ENCODE measurements around the gene AADACL3. TPM values are rescaled to one million over a fixed set of nuclear protein-coding genes. Genes with fewer than 3 reads are reported as not detected.

Gene AADACL3
- total RNA-seq, 2 experiments from 2014 or later = not detected

- Mint-ChIP-seq H3K4me3 (no peak overlapping the region), H3K4me1 (no peaks in the 10 kb centered on the region), H3K27me3 (peaks cover 24% of the 10 kb centered on the region), H3K9me3 (no peaks in the 10 kb centered on the region), H3K27ac (no peak overlapping the region), H3K36me3 (no peaks in the 10 kb centered on the region)
- DNase-seq (no peak), ATAC-seq (ENCODE audit: low read depth) (no peak)
- POLR2A ChIA-PET = no interaction called here
Observed at GRCh38 chr1:12763479-12763878, 47.6 kb downstream of the AADACL3 start.

DNA sequence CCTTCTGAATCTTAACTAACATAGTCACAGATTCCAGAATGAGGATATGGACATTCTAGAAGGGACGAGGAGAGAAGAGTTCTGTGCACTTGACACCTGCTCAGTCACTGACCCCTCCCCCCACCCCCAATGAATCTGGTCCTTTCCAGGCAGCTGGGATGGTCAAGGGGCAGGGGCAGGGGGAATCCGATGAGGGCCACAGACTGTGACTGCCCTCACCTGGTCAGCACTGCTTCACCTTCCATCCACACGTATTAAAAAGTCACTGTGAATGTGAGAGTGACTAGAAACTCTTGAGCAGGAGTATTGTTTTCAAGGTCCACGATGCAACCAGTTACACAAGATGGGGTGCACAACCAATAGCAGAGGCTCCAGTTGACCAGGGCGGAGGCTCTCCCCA, 48.1 kb downstream of the AADACL3 start:
- POLR2A ChIA-PET = no interaction called here
- Mint-ChIP-seq H3K4me3 (no peak overlapping the region), H3K27ac (no peak overlapping the region)

GRCh38 chr1:12769031-12769430, 53.1 kb downstream of the AADACL3 start:
- DNase-seq (no peak), ATAC-seq (ENCODE audit: low read depth) (no peak)
- POLR2A ChIA-PET = no interaction called here
- Mint-ChIP-seq H3K36me3 (no peaks in the 10 kb centered on the region), H3K27ac (no peak overlapping the region), H3K4me3 (no peak overlapping the region), H3K4me1 (no peaks in the 10 kb centered on the region), H3K27me3 (peaks cover 30% of the 10 kb centered on the region), H3K9me3 (no peaks in the 10 kb centered on the region)

More for the DNA sequence above, 48.1 kb downstream of the AADACL3 start:
- no peaks in the 10 kb centered on the region for H3K36me3 Mint-ChIP-seq
- H3K9me3 Mint-ChIP-seq = no peaks in the 10 kb centered on the region
- no peak for DNase-seq
- peaks cover 25% of the 10 kb centered on the region for H3K27me3 Mint-ChIP-seq
- no peak for ATAC-seq (ENCODE audit: low read depth)
- H3K4me1 Mint-ChIP-seq = no peaks in the 10 kb centered on the region

GRCh38 chr1:12769976-12770505, 54.1 kb downstream of the AADACL3 start:
- no peaks in the 10 kb centered on the region for H3K9me3 Mint-ChIP-seq
- no peaks in the 10 kb centered on the region for H3K4me1 Mint-ChIP-seq
- DNase-seq = no peak
- no peak for ATAC-seq (ENCODE audit: low read depth)
- no peaks in the 10 kb centered on the region for H3K36me3 Mint-ChIP-seq
- POLR2A ChIA-PET = no interaction called here
- H3K27ac Mint-ChIP-seq = no peak overlapping the region
- peaks cover 30% of the 10 kb centered on the region for H3K27me3 Mint-ChIP-seq
- no peak overlapping the region for H3K4me3 Mint-ChIP-seq

- Mint-ChIP-seq H3K36me3 (no peaks in the 10 kb centered on the region), H3K27ac (no peak overlapping the region), H3K9me3 (no peaks in the 10 kb centered on the region), H3K27me3 (peaks cover 30% of the 10 kb centered on the region), H3K4me1 (no peaks in the 10 kb centered on the region), H3K4me3 (no peak overlapping the region)
- POLR2A ChIA-PET = no interaction called here
- ATAC-seq (ENCODE audit: low read depth) (no peak), DNase-seq (no peak)
Observed at GRCh38 chr1:12770620-12771019, 54.7 kb downstream of the AADACL3 start.

GRCh38 chr1:12771186-12771585, 55.3 kb downstream of the AADACL3 start:
- DNase-seq = no peak
- POLR2A ChIA-PET = no interaction called here
- Mint-ChIP-seq H3K27me3 (peaks cover 29% of the 10 kb centered on the region), H3K27ac (no peak overlapping the region), H3K36me3 (no peaks in the 10 kb centered on the region), H3K9me3 (no peaks in the 10 kb centered on the region), H3K4me1 (no peaks in the 10 kb centered on the region), H3K4me3 (no peak overlapping the region)
- ATAC-seq (ENCODE audit: low read depth) = no peak

GRCh38 chr1:12772520-12772919, 56.6 kb downstream of the AADACL3 start:
- Mint-ChIP-seq H3K4me3 (no peak overlapping the region), H3K4me1 (no peaks in the 10 kb centered on the region), H3K27ac (no peak overlapping the region), H3K9me3 (no peaks in the 10 kb centered on the region), H3K36me3 (no peaks in the 10 kb centered on the region), H3K27me3 (peaks cover 20% of the 10 kb centered on the region)
- ATAC-seq (ENCODE audit: low read depth) = no peak
- POLR2A ChIA-PET = no interaction called here
- DNase-seq = no peak

- POLR2A ChIA-PET = no interaction called here
- no peak within 1 kb of the TSS for H3K4me3 Mint-ChIP-seq
- H3K36me3 Mint-ChIP-seq = no peaks in the 10 kb centered on the region
- ATAC-seq (ENCODE audit: low read depth) = no peak
- H3K27ac Mint-ChIP-seq = no peak within 1 kb of the TSS
- H3K4me1 Mint-ChIP-seq = no peaks in the 10 kb centered on the region
- DNase-seq = no peak
- H3K9me3 Mint-ChIP-seq = no peaks in the 10 kb centered on the region
- peaks cover 22% of the 10 kb centered on the region for H3K27me3 Mint-ChIP-seq
Observed at GRCh38 chr1:12773438-12773837, 57.5 kb downstream of the AADACL3 start, which contains the start of gene PRAMEF12. PRAMEF12 (plus strand) TSS chr1:12773738; CDS start chr1:12774868, 1,130 bp downstream.

GRCh38 chr1:12774801-12775345, 59.0 kb downstream of the AADACL3 start:
- Mint-ChIP-seq H3K4me3 (no peak overlapping the region), H3K9me3 (no peaks in the 10 kb centered on the region), H3K27me3 (peaks cover 12% of the 10 kb centered on the region), H3K4me1 (no peaks in the 10 kb centered on the region), H3K36me3 (no peaks in the 10 kb centered on the region), H3K27ac (no peak overlapping the region)
- no peak for DNase-seq
- POLR2A ChIA-PET = no interaction called here
- ATAC-seq (ENCODE audit: low read depth) = no peak

GRCh38 chr1:12775443-12775842, 59.5 kb downstream of the AADACL3 start:
- Mint-ChIP-seq H3K36me3 (no peaks in the 10 kb centered on the region), H3K4me1 (no peaks in the 10 kb centered on the region)
- ATAC-seq (ENCODE audit: low read depth) = no peak

GRCh38 chr1:12776801-12777557, 61.1 kb downstream of the AADACL3 start:
- ATAC-seq (ENCODE audit: low read depth) (no peak), DNase-seq (no peak)
- no peaks in the 10 kb centered on the region for H3K4me1 Mint-ChIP-seq
- no peaks in the 10 kb centered on the region for H3K9me3 Mint-ChIP-seq
- no peaks in the 10 kb centered on the region for H3K36me3 Mint-ChIP-seq
- H3K4me3 Mint-ChIP-seq = no peak overlapping the region
- H3K27me3 Mint-ChIP-seq = peaks cover 6% of the 10 kb centered on the region
- POLR2A ChIA-PET = no interaction called here
- H3K27ac Mint-ChIP-seq = no peak overlapping the region

More at GRCh38 chr1:12775443-12775842, 59.5 kb downstream of the AADACL3 start:
- H3K4me3 Mint-ChIP-seq = no peak overlapping the region
- DNase-seq = no peak
- POLR2A ChIA-PET = no interaction called here
- H3K27ac Mint-ChIP-seq = no peak overlapping the region
- no peaks in the 10 kb centered on the region for H3K9me3 Mint-ChIP-seq
- H3K27me3 Mint-ChIP-seq = peaks cover 7% of the 10 kb centered on the region

Other genes with a start within 250 kb of the AADACL3 start
- 100 to 1,000 TPM; 105 to 109 TPM for gene DHRS3, start 97.9 kb upstream of the AADACL3 start, total RNA-seq
- not detected for gene AADACL4, start 72.0 kb upstream of the AADACL3 start, total RNA-seq
- gene CFAP107, start 30.1 kb downstream of the AADACL3 start, total RNA-seq = not detected
- gene PRAMEF12, start 57.6 kb downstream of the AADACL3 start, total RNA-seq = not detected
- gene PRAMEF1, start 75.3 kb downstream of the AADACL3 start, total RNA-seq = not detected
- not detected for gene PRAMEF11, start 115.3 kb downstream of the AADACL3 start, total RNA-seq
- gene HNRNPCL1, start 132.6 kb downstream of the AADACL3 start, total RNA-seq = not detected
- gene PRAMEF2, start 141.0 kb downstream of the AADACL3 start, total RNA-seq = not detected
- not detected for gene PRAMEF4, start 170.1 kb downstream of the AADACL3 start, total RNA-seq
- not detected for gene PRAMEF10, start 182.2 kb downstream of the AADACL3 start, total RNA-seq
- not detected for gene PRAMEF7, start 200.5 kb downstream of the AADACL3 start, total RNA-seq
- not detected for gene PRAMEF6, start 231.5 kb downstream of the AADACL3 start, total RNA-seq

All from activated naive CD8-positive, alpha-beta T cell treated with anti-CD3 and anti-CD28 coated beads, Interleukin-2, amount 10 ng/mL, durations not matched to agents 7 days and 5 days (primary cell).